HG03442 (cell line): ENCODE results near the gene PRND.
"Not testable (repeated sequence)": the region's sequence is repeated elsewhere in the genome, so short reads cannot be mapped to it uniquely, and the experiment has no call there.

ENCODE experiments used
- ATAC-seq: cut with Tn5 transposase; IDR thresholded peaks from one replicate; pipeline ENCODE4 v1.9.1; 2021; ENCODE audit warnings: mild to moderate bottlenecking, moderate library complexity; ENCODE audit not compliant: unreplicated experiment

Gene PRND

GRCh38 chr20:4721719-4722118 is at the start of gene PRND:
PRND (plus strand) TSS chr20:4721909; CDS start chr20:4724552, 2,643 bp downstream.
- ATAC-seq: no peak

- ATAC-seq: no peak
Measured at GRCh38 chr20:4672948-4673347, 48.8 kb upstream of the PRND start.

- no peak for ATAC-seq
Measured at GRCh38 chr20:4673371-4674001, 48.2 kb upstream of the PRND start.

- no peak for ATAC-seq
Measured at GRCh38 chr20:4674672-4675071, 47.0 kb upstream of the PRND start.

GRCh38 chr20:4677846-4678245 is 43.9 kb upstream of the PRND start:
- ATAC-seq: no peak

- no peak for ATAC-seq
Measured at GRCh38 chr20:4681401-4681800, 40.3 kb upstream of the PRND start.

- ATAC-seq: no peak
Measured at GRCh38 chr20:4681991-4682401, 39.7 kb upstream of the PRND start.

GRCh38 chr20:4682682-4683081 is 39.0 kb upstream of the PRND start:
- ATAC-seq: no peak

- ATAC-seq: no peak
Measured at GRCh38 chr20:4683261-4683660, 38.4 kb upstream of the PRND start.

GRCh38 chr20:4684837-4685413 is 36.8 kb upstream of the PRND start:
- ATAC-seq: no peak

GRCh38 chr20:4685923-4686221 is 35.8 kb upstream of the PRND start:
- ATAC-seq: no peak

- ATAC-seq: no peak
Measured at GRCh38 chr20:4688305-4688704, 33.4 kb upstream of the PRND start.

- no peak for ATAC-seq
Measured at GRCh38 chr20:4689220-4689619, 32.5 kb upstream of the PRND start.

- ATAC-seq: no peak
Measured at GRCh38 chr20:4691753-4692152, 30.0 kb upstream of the PRND start.

- ATAC-seq: no peak
Measured at GRCh38 chr20:4694076-4694475, 27.6 kb upstream of the PRND start.

GRCh38 chr20:4697189-4697830 is 24.4 kb upstream of the PRND start:
- no peak for ATAC-seq

- ATAC-seq: no peak
Measured at GRCh38 chr20:4697831-4698221, 23.9 kb upstream of the PRND start.

- no peak for ATAC-seq
Measured at GRCh38 chr20:4699216-4699615, 22.5 kb upstream of the PRND start.

- ATAC-seq: no peak
Measured at GRCh38 chr20:4699957-4700356, 21.8 kb upstream of the PRND start.

GRCh38 chr20:4702562-4703280 is 19.0 kb upstream of the PRND start:
- no peak for ATAC-seq

GRCh38 chr20:4703281-4703676 is 18.4 kb upstream of the PRND start:
- ATAC-seq: no peak

- ATAC-seq: not testable (repeated sequence)
Measured at GRCh38 chr20:4706941-4707340, 14.8 kb upstream of the PRND start.
